GM12892 (cell line): ENCODE data around the gene PREB.

Experiments
- POLR2A ChIP-seq: IDR thresholded peaks from 2 replicates; pipeline ENCODE4 v1.6.1; 2011; ENCODE audit warnings: low read depth, low read length, control low read depth
- POLR2AphosphoS5 ChIP-seq: IDR thresholded peaks from 2 replicates; pipeline ENCODE4 v1.6.1; 2011; ENCODE audit warnings: low read depth, low read length, control low read depth
- TAF1 ChIP-seq: IDR thresholded peaks from 2 replicates; pipeline ENCODE4 v1.6.1; 2011; ENCODE audit warnings: low read depth, mild to moderate bottlenecking, control low read depth, low read length, borderline replicate concordance

GRCh38 chr2:27155069-27155520 lies 20.7 kb upstream of the PREB start:
- no peak for TF ChIP-seq POLR2AphosphoS5
- no peak for TF ChIP-seq POLR2A
- no peak for TF ChIP-seq TAF1
